ENCODE measurements around the gene TAS1R3. TPM values are rescaled to one million over a fixed set of nuclear protein-coding genes. Genes with fewer than 3 reads are reported as not detected.

Gene TAS1R3
- total and polyA plus RNA-seq, 4 donors, result 0.13 to 1.3 (median 0.55) TPM

DNA sequence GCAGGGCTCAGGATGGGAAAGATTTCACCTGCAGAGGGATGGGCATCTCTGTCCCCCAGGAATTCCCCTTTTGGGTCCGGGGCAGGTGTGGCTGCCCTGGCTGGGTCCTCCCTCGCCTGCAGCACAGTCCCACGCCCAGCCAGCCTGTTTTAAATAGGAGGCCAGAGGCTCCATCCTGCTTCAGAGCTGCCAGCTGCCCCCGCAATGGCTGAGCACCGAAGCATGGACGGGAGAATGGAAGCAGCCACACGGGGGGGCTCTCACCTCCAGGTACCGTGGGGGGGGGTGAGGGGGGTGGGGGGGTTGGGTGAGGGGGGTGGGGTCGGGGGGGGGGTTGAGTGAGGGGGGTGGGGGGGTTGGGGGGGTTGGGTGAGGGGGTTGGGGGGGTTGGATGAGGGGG, 47.3 kb upstream of the TAS1R3 start:
- Histone ChIP-seq H3K9me3 (ENCODE audit: control insufficient read depth in 4 of 4, insufficient read depth in 3 of 4, low read length in 3 of 4) (peaks cover 0 to 2% (median 0%) of the 10 kb centered on the region in 4 donors), H3K4me1 (ENCODE audit: control insufficient read depth in 5 of 5, insufficient read depth in 5 of 5, low read length in 5 of 5) (peaks cover 0 to 2% (median 0%) of the 10 kb centered on the region in 5 donors), H3K4me3 (no peak overlapping the region), H3K36me3 (ENCODE audit: control insufficient read depth in 4 of 4, insufficient read depth in 4 of 4, low read length in 4 of 4) (no peaks in the 10 kb centered on the region), H3K27ac (ENCODE audit: low read depth in 1 of 2, low read length in 1 of 2) (no peak overlapping the region), H3K27me3 (ENCODE audit: control insufficient read depth in 3 of 3, insufficient read depth in 3 of 3, low read length in 2 of 3) (peaks cover 0 to 6% (median 0%) of the 10 kb centered on the region in 3 donors), H3K9ac (ENCODE audit: insufficient read depth in 1 of 2, low read length in 2 of 2) (no peak overlapping the region)
- ATAC-seq (ENCODE audit: insufficient read depth, low FRiP score), result no peak
- TF ChIP-seq, protein P1, sequence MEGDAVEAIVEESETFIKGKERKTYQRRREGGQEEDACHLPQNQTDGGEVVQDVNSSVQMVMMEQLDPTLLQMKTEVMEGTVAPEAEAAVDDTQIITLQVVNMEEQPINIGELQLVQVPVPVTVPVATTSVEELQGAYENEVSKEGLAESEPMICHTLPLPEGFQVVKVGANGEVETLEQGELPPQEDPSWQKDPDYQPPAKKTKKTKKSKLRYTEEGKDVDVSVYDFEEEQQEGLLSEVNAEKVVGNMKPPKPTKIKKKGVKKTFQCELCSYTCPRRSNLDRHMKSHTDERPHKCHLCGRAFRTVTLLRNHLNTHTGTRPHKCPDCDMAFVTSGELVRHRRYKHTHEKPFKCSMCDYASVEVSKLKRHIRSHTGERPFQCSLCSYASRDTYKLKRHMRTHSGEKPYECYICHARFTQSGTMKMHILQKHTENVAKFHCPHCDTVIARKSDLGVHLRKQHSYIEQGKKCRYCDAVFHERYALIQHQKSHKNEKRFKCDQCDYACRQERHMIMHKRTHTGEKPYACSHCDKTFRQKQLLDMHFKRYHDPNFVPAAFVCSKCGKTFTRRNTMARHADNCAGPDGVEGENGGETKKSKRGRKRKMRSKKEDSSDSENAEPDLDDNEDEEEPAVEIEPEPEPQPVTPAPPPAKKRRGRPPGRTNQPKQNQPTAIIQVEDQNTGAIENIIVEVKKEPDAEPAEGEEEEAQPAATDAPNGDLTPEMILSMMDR (IDR thresholded peaks at IDR 0.05; ENCODE audit: control extremely low read depth, extremely low read depth), result no peak
- WGBS, 2 donors, result 13 to 27% methylated on average over 7 to 8 of the region's 9 CpGs
- DNase-seq, result no peak

DNA sequence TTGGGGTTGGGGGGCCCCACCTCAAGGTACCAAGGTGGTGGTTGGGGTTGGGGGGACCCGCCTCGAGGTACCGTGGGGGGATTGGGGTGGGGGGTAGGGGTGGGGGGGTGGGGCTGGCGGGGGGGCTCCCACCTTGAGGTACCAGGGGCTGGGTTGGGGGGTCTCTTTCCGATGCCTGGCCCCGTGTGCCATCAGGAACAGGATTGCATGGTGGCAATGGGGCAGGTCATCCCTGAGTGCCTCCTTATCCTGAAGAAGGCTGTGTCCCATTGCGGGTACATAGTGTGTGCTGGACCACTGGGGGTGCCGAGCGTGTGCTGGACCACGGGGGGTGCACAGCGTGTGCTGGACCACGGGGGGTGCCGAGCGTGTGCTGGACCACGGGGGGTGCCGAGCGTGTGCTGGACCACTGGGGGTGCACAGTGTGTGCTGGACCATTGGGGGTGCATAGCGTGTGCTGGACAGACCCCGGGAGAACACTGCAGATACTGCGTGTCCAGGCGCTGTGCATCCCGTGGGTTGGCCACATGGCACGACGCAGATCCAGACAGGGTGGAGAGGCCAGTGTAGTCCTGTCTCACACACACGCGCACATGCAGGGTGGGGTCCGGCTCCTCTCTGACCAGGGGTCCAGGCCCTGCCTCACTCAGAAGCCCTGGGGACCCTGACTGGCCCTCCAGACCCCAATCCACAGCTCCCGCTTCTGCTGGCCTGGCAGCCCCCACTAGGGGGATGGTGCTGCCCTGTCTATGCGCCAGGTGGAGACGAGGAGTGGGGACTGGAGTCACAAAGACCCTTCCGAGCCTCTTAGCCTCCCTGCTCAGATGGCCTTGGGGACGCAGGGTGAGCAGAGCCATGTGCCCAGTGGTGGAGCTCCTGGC, 46.6 kb upstream of the TAS1R3 start:
- no peak overlapping the region for H3K9ac ChIP-seq (ENCODE audit: insufficient read depth in 1 of 2, low read length in 2 of 2)
- 84 to 87% methylated on average over 31 to 32 of the region's 32 CpGs for WGBS, 2 donors
- no peak for DNase-seq
- peaks cover 0 to 2% (median 0%) of the 10 kb centered on the region in 5 donors for H3K4me1 ChIP-seq (ENCODE audit: control insufficient read depth in 5 of 5, insufficient read depth in 5 of 5, low read length in 5 of 5)
- H3K36me3 ChIP-seq (ENCODE audit: control insufficient read depth in 4 of 4, insufficient read depth in 4 of 4, low read length in 4 of 4), result no peaks in the 10 kb centered on the region
- TF ChIP-seq, protein P1 (IDR thresholded peaks at IDR 0.05; ENCODE audit: control extremely low read depth, extremely low read depth), result no peak
- H3K9me3 ChIP-seq (ENCODE audit: control insufficient read depth in 4 of 4, insufficient read depth in 3 of 4, low read length in 3 of 4), result peaks cover 0 to 2% (median 0%) of the 10 kb centered on the region in 4 donors
- no peak for ATAC-seq (ENCODE audit: insufficient read depth, low FRiP score)
- H3K4me3 ChIP-seq, result no peak overlapping the region
- no peak overlapping the region for H3K27ac ChIP-seq (ENCODE audit: low read depth in 1 of 2, low read length in 1 of 2)
- peaks cover 0 to 6% (median 0%) of the 10 kb centered on the region in 3 donors for H3K27me3 ChIP-seq (ENCODE audit: control insufficient read depth in 3 of 3, insufficient read depth in 3 of 3, low read length in 2 of 3)

DNA sequence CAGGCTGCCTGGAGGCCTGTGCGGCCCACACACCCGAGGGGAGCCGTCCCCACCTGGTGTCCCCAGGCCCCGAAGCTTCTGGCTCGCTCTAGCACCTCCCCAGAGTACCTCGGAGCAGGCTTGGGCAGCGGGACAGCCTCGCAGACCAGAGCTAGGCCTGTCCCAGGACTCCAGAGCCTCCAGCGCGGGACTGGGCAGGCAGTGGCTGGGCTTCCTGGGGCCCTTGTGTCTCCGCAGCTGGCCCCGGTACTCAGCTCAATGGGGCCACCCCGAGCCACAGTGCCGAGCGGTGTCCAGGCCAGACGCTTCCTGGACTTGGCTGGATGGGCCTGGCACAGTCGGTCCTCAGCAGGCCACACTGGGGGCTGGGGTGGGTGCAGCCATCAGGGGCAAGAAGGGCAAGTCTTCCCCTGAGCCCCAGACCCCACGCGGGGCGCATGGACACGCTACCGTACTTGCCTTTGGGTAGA, 45.9 kb upstream of the TAS1R3 start:
- H3K4me1 ChIP-seq (ENCODE audit: control insufficient read depth in 5 of 5, insufficient read depth in 5 of 5, low read length in 5 of 5), result peaks cover 0 to 2% (median 0%) of the 10 kb centered on the region in 5 donors
- H3K27me3 ChIP-seq (ENCODE audit: control insufficient read depth in 3 of 3, insufficient read depth in 3 of 3, low read length in 2 of 3), result peaks cover 0 to 6% (median 0%) of the 10 kb centered on the region in 3 donors
- ATAC-seq (ENCODE audit: insufficient read depth, low FRiP score) (no peak), DNase-seq (no peak)
- no peak overlapping the region for H3K9ac ChIP-seq (ENCODE audit: insufficient read depth in 1 of 2, low read length in 2 of 2)
- H3K4me3 ChIP-seq, result no peak overlapping the region
- H3K9me3 ChIP-seq (ENCODE audit: control insufficient read depth in 4 of 4, insufficient read depth in 3 of 4, low read length in 3 of 4), result peaks cover 0 to 2% (median 0%) of the 10 kb centered on the region in 4 donors
- no peaks in the 10 kb centered on the region for H3K36me3 ChIP-seq (ENCODE audit: control insufficient read depth in 4 of 4, insufficient read depth in 4 of 4, low read length in 4 of 4)
- TF ChIP-seq, protein P1 (IDR thresholded peaks at IDR 0.05; ENCODE audit: control extremely low read depth, extremely low read depth), result no peak
- H3K27ac ChIP-seq (ENCODE audit: low read depth in 1 of 2, low read length in 1 of 2), result no peak overlapping the region
- 92 to 94% methylated on average over 22 of the region's 22 CpGs for WGBS, 2 donors

Data from lung (tissue), 12 donors.